Tibial nerve (tissue), 4 donors: ENCODE data around the gene FBXW12. TPM values are rescaled to one million over a fixed set of nuclear protein-coding genes. Genes with fewer than 3 reads are reported as not detected.

Experiments used
- DNase-seq, 2 donors: peaks; one replicate each; pipeline ENCODE4 v3.0.0-alpha.2; 2019; ENCODE audit warnings: low spot score in 2 of 2
- H3K27ac ChIP-seq, 4 donors: fragments of 200-600 bp; sonication (generic) in 3 of 4; one replicate each; pipeline ENCODE4 v1.5.1; 2017 to 2019; ENCODE audit warnings: mild to moderate bottlenecking in 1 of 4
- H3K27me3 ChIP-seq, 2 donors: fragments of 200-600 bp; sonication (generic) in 1 of 2; one replicate each; pipeline versions ENCODE4 v1.5.1 to v1.6.0; 2017 to 2019
- H3K36me3 ChIP-seq, 3 donors: fragments of 200-600 bp; sonication (generic); one replicate each; pipeline ENCODE4 v1.5.1; 2018 to 2019
- H3K4me1 ChIP-seq, 4 donors: fragments of 200-600 bp; sonication (generic) in 3 of 4; one replicate each; pipeline ENCODE4 v1.5.1; 2017 to 2019
- H3K4me3 ChIP-seq, 4 donors: fragments of 200-600 bp; sonication (generic) in 3 of 4; one replicate each; pipeline ENCODE4 v1.5.1; 2017 to 2019; ENCODE audit warnings: mild to moderate bottlenecking in 1 of 4, moderate library complexity in 1 of 4
- H3K9me3 ChIP-seq, 4 donors: fragments of 200-600 bp; sonication (generic) in 3 of 4; one replicate each; pipeline ENCODE4 v1.5.1; 2017 to 2019
- CTCF ChIP-seq, 5 experiments: fragments of 200-600 bp in 3 of 5; fragments of 450-650 bp in 2 of 5; sonication (generic) in 3 of 5; IDR thresholded peaks; one replicate each; pipeline ENCODE4 v1.5.1; 2016 to 2019; ENCODE audit warnings: antibody characterized with exemption in 5 of 5, mild to moderate bottlenecking in 3 of 5, moderate library complexity in 2 of 5
- EP300 ChIP-seq, 2 donors: sonication (generic); formaldehyde crosslinking; IDR thresholded peaks; one replicate each; pipeline ENCODE4 v1.6.1; 2017; ENCODE audit warnings: antibody characterized with exemption in 2 of 2, mild to moderate bottlenecking in 1 of 2
- POLR2A ChIP-seq, 2 donors: fragments of 450-650 bp; IDR thresholded peaks; one replicate each; pipeline ENCODE4 v1.6.1; 2017; ENCODE audit warnings: antibody characterized with exemption in 2 of 2, mild to moderate bottlenecking in 2 of 2, moderate library complexity in 2 of 2
- WGBS, 2 donors: methylation state at CpG; one replicate each; pipeline ENCODE4 v1.1.5; 2018; 5-methylcytosine and 5-hydroxymethylcytosine counted together
- total RNA-seq, 4 donors: library from RNA; depleted of rRNA; stranded (reverse); fragments of >200 nt; gene quantifications; one replicate each; pipeline ENCODE4 v1.1.0, GENCODE V29; 2016

The FBXW12 gene
- total RNA-seq, 4 donors from 2014 or later = not detected

GRCh38 chr3:48367201-48367600 lies 4.8 kb upstream of the FBXW12 start:
- TF ChIP-seq POLR2A (IDR thresholded peaks at IDR 0.05) (no peak), CTCF (IDR thresholded peaks at IDR 0.05) (no peak), EP300 (IDR thresholded peaks at IDR 0.05) (no peak)
- Histone ChIP-seq H3K4me1 (no peaks in the 10 kb centered on the region), H3K4me3 (no peak overlapping the region), H3K27ac (no peak overlapping the region), H3K9me3 (peaks cover 0 to 7% (median 0%) of the 10 kb centered on the region in 4 donors), H3K36me3 (no peaks in the 10 kb centered on the region), H3K27me3 (no peaks in the 10 kb centered on the region)
- DNase-seq = no peak

GRCh38 chr3:48369693-48370332 lies 2.2 kb upstream of the FBXW12 start:
- WGBS, 2 donors = 46 to 51% methylated on average over 7 of the region's 7 CpGs
- DNase-seq = no peak

GRCh38 chr3:48370333-48370713 lies 1.7 kb upstream of the FBXW12 start:
- H3K9me3 ChIP-seq = no peaks in the 10 kb centered on the region
- WGBS, 2 donors = 80% methylated on average over 7 of the region's 7 CpGs
- H3K36me3 ChIP-seq = no peaks in the 10 kb centered on the region
- no peaks in the 10 kb centered on the region for H3K27me3 ChIP-seq
- DNase-seq = no peak
- TF ChIP-seq CTCF (IDR thresholded peaks at IDR 0.05) (no peak), POLR2A (IDR thresholded peaks at IDR 0.05) (no peak), EP300 (IDR thresholded peaks at IDR 0.05) (no peak)
- no peaks in the 10 kb centered on the region for H3K4me1 ChIP-seq
- H3K4me3 ChIP-seq = no peak overlapping the region
- H3K27ac ChIP-seq = no peak overlapping the region

More at GRCh38 chr3:48369693-48370332, 2.2 kb upstream of the FBXW12 start:
- TF ChIP-seq EP300 (IDR thresholded peaks at IDR 0.05) = no peak
- TF ChIP-seq POLR2A (IDR thresholded peaks at IDR 0.05) = no peak
- TF ChIP-seq CTCF (IDR thresholded peaks at IDR 0.05) = no peak
- H3K27ac ChIP-seq = no peak overlapping the region
- H3K36me3 ChIP-seq = no peaks in the 10 kb centered on the region
- no peak overlapping the region for H3K4me3 ChIP-seq
- H3K9me3 ChIP-seq = no peaks in the 10 kb centered on the region
- H3K27me3 ChIP-seq = no peaks in the 10 kb centered on the region
- H3K4me1 ChIP-seq = no peaks in the 10 kb centered on the region

GRCh38 chr3:48372377-48372770 lies 355 bp downstream of the FBXW12 start:
- WGBS, 2 donors = 61 to 65% methylated on average over 5 to 7 of the region's 7 CpGs
- H3K27me3 ChIP-seq = no peaks in the 10 kb centered on the region
- TF ChIP-seq EP300 (IDR thresholded peaks at IDR 0.05) = no peak
- TF ChIP-seq POLR2A (IDR thresholded peaks at IDR 0.05) = no peak
- no peak for TF ChIP-seq CTCF (IDR thresholded peaks at IDR 0.05)

GRCh38 chr3:48372862-48373435 lies 930 bp downstream of the FBXW12 start:
- no peaks in the 10 kb centered on the region for H3K9me3 ChIP-seq
- no peak for DNase-seq
- H3K27ac ChIP-seq = no peak overlapping the region
- no peaks in the 10 kb centered on the region for H3K4me1 ChIP-seq
- 69 to 70% methylated on average over 5 of the region's 5 CpGs for WGBS, 2 donors
- no peak overlapping the region for H3K4me3 ChIP-seq
- no peaks in the 10 kb centered on the region for H3K27me3 ChIP-seq
- no peak for TF ChIP-seq POLR2A (IDR thresholded peaks at IDR 0.05)
- no peaks in the 10 kb centered on the region for H3K36me3 ChIP-seq

More at GRCh38 chr3:48372377-48372770, 355 bp downstream of the FBXW12 start:
- Histone ChIP-seq H3K9me3 (no peaks in the 10 kb centered on the region), H3K27ac (no peak overlapping the region), H3K4me3 (no peak overlapping the region), H3K36me3 (no peaks in the 10 kb centered on the region), H3K4me1 (no peaks in the 10 kb centered on the region)
- DNase-seq = no peak
